Tibial artery (tissue), 4 donors: ENCODE results near the gene C1orf185.
A peak's percentile ranks its signal among the peaks of the same experiment; 100 is the strongest.

Experiments used
- DNase-seq, 2 donors: peaks; one replicate each; pipeline ENCODE4 v3.0.0-alpha.2; 2019
- H3K27ac ChIP-seq, 2 donors: fragments of 200-600 bp; sonication (generic) in 1 of 2; 1 replicate in 1 of 2; 2 replicates in 1 of 2; pipeline ENCODE4 v1.5.1; 2018 to 2019; ENCODE audit warnings: mild to moderate bottlenecking in 1 of 2
- H3K27me3 ChIP-seq, 2 donors: fragments of 200-600 bp; sonication (generic) in 1 of 2; one replicate each; pipeline versions ENCODE4 v1.5.1 to v1.6.0; 2016 to 2019
- H3K36me3 ChIP-seq, 3 donors: fragments of 200-600 bp; sonication (generic) in 2 of 3; one replicate each; pipeline ENCODE4 v1.5.1; 2016 to 2019; ENCODE audit warnings: mild to moderate bottlenecking in 2 of 3
- H3K4me1 ChIP-seq, 4 donors: fragments of 200-600 bp; sonication (generic) in 2 of 4; 1 replicate in 3 of 4; 2 replicates in 1 of 4; pipeline ENCODE4 v1.5.1; 2016 to 2019
- H3K4me3 ChIP-seq, 2 donors: fragments of 200-600 bp; sonication (generic) in 1 of 2; 1 replicate in 1 of 2; 2 replicates in 1 of 2; pipeline ENCODE4 v1.5.1; 2018 to 2019; ENCODE audit warnings: mild to moderate bottlenecking in 2 of 2
- H3K9me3 ChIP-seq, 3 donors: fragments of 200-600 bp; sonication (generic) in 1 of 3; one replicate each; pipeline ENCODE4 v1.5.1; 2016 to 2019
- intact Hi-C: fragments of 100-400 bp; cut with DNase I; formaldehyde crosslinking; loops from one replicate; pipeline ENCODE4 v1.15.0; 2023; ENCODE audit warnings: low total_unique reads
- TF ChIP-seq, protein P1 (sequence below), 2 experiments: fragments of 200-600 bp in 1 of 2; fragments of 450-650 bp in 1 of 2; IDR thresholded peaks; one replicate each; pipeline ENCODE4 v1.5.1; 2017 to 2019; ENCODE audit warnings: antibody characterized with exemption in 2 of 2, mild to moderate bottlenecking in 1 of 2, moderate library complexity in 1 of 2

Gene C1orf185

GRCh38 chr1:51070640-51071039 is 31.4 kb upstream of the C1orf185 start:
- Histone ChIP-seq H3K4me3 (no peak overlapping the region), H3K27me3 (no peaks in the 10 kb centered on the region), H3K4me1 (no peaks in the 10 kb centered on the region), H3K36me3 (no peaks in the 10 kb centered on the region), H3K9me3 (no peaks in the 10 kb centered on the region), H3K27ac (no peak overlapping the region)
- TF ChIP-seq, protein P1, sequence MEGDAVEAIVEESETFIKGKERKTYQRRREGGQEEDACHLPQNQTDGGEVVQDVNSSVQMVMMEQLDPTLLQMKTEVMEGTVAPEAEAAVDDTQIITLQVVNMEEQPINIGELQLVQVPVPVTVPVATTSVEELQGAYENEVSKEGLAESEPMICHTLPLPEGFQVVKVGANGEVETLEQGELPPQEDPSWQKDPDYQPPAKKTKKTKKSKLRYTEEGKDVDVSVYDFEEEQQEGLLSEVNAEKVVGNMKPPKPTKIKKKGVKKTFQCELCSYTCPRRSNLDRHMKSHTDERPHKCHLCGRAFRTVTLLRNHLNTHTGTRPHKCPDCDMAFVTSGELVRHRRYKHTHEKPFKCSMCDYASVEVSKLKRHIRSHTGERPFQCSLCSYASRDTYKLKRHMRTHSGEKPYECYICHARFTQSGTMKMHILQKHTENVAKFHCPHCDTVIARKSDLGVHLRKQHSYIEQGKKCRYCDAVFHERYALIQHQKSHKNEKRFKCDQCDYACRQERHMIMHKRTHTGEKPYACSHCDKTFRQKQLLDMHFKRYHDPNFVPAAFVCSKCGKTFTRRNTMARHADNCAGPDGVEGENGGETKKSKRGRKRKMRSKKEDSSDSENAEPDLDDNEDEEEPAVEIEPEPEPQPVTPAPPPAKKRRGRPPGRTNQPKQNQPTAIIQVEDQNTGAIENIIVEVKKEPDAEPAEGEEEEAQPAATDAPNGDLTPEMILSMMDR (IDR thresholded peaks at IDR 0.05): no peak
- intact Hi-C loops: no loop called here
- DNase-seq: no peak

DNA sequence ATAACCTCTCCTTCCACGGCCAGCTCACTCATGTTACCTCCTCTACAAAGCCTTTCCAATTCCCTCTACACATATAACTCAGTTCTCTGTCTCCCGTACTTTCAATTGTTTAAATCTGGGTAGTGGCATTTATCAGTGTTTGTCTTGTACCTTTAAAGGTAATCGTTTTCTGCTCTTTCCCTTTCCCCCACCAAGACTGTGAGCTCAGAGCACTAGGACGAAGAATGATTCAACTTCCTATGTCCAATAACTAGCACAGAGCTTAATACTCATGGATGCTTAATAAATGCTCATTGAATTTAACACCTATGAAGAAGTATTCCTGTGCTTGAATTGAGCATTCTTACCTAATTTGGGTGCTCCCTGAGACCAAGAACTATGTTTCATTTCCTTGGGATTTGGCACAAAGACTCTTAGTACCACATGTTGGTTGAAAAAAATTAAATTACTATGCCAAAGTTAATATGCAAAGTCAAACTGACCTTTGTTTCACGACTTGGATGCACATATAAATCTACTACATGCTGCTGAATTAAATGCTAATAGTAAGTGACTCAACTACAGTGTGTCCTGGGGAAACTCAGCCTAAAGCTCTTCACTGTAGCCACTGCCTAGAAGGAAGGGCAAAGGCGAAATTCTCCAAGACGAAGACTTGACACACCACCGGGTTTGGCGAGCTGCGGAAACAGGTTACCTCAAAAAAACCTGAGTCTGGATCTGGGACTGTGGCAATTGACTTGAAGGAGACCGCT is 30.6 kb upstream of the C1orf185 start:
- Histone ChIP-seq H3K4me3 (no peak overlapping the region), H3K27me3 (no peaks in the 10 kb centered on the region), H3K36me3 (no peaks in the 10 kb centered on the region), H3K9me3 (no peaks in the 10 kb centered on the region), H3K4me1 (no peaks in the 10 kb centered on the region), H3K27ac (no peak overlapping the region)
- intact Hi-C loops: no loop called here
- TF ChIP-seq, protein P1 (IDR thresholded peaks at IDR 0.05): no peak
- DNase-seq: no peak

DNA sequence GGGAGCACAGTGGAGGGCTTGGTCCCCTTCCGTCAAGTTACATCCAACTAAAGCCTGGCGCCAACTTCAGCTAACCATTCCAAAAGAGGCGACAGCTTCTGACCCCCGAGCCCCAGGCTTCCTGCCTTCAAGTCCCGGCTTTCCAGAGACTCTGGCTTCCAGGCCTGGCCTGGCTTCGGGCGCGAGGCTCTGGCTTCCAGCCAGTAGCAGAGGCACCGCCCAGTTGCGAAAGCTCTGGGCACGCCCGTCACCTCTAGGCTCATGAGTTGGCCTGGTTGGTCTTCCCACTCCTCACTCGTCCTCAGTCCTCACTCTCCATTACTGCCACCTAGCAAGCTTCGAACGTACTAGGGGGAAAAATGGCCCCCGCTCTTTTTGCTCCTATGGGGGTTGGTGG is 30.0 kb upstream of the C1orf185 start:
- H3K27me3 ChIP-seq: no peaks in the 10 kb centered on the region
- H3K36me3 ChIP-seq: no peaks in the 10 kb centered on the region
- TF ChIP-seq, protein P1 (IDR thresholded peaks at IDR 0.05): no peak
- no peaks in the 10 kb centered on the region for H3K4me1 ChIP-seq
- H3K4me3 ChIP-seq: no peak overlapping the region
- H3K9me3 ChIP-seq: no peaks in the 10 kb centered on the region
- peak in 1 of 2 donors; percentile 60 for DNase-seq
- intact Hi-C loops: no loop called here
- no peak overlapping the region for H3K27ac ChIP-seq

- Histone ChIP-seq H3K27ac (no peak overlapping the region), H3K27me3 (no peaks in the 10 kb centered on the region), H3K4me1 (no peaks in the 10 kb centered on the region), H3K9me3 (no peaks in the 10 kb centered on the region), H3K4me3 (no peak overlapping the region), H3K36me3 (no peaks in the 10 kb centered on the region)
- TF ChIP-seq, protein P1 (IDR thresholded peaks at IDR 0.05): no peak
- intact Hi-C loops: no loop called here
- DNase-seq: no peak
These were observed 29.4 kb upstream of the C1orf185 start for GRCh38 chr1:51072651-51073050.

DNA sequence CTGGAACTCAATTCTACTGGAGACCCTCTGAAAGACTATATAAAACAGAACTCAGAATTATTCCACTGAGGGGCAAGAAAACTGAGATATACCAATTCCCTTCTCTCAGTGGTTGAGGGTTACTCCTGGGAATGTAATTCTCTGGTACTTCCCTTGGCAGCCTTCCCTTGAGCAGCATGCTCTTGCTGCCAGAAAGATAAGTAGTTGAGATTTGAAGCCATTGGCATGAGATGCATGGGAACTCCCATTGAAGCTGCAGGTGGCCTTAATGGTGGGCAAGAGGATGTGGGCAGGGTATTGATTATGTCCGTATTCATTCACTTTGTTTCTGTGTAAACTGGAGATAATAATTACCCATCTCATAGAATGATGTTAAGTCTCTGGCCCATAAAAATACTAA is 28.6 kb upstream of the C1orf185 start:
- no peaks in the 10 kb centered on the region for H3K36me3 ChIP-seq
- no peak overlapping the region for H3K4me3 ChIP-seq
- intact Hi-C loops: no loop called here
- no peak for DNase-seq
- no peaks in the 10 kb centered on the region for H3K27me3 ChIP-seq
- no peaks in the 10 kb centered on the region for H3K4me1 ChIP-seq
- TF ChIP-seq, protein P1 (IDR thresholded peaks at IDR 0.05): no peak
- H3K27ac ChIP-seq: no peak overlapping the region
- no peaks in the 10 kb centered on the region for H3K9me3 ChIP-seq
